Measurements from ENCODE around the gene LRRC25.

DNA sequence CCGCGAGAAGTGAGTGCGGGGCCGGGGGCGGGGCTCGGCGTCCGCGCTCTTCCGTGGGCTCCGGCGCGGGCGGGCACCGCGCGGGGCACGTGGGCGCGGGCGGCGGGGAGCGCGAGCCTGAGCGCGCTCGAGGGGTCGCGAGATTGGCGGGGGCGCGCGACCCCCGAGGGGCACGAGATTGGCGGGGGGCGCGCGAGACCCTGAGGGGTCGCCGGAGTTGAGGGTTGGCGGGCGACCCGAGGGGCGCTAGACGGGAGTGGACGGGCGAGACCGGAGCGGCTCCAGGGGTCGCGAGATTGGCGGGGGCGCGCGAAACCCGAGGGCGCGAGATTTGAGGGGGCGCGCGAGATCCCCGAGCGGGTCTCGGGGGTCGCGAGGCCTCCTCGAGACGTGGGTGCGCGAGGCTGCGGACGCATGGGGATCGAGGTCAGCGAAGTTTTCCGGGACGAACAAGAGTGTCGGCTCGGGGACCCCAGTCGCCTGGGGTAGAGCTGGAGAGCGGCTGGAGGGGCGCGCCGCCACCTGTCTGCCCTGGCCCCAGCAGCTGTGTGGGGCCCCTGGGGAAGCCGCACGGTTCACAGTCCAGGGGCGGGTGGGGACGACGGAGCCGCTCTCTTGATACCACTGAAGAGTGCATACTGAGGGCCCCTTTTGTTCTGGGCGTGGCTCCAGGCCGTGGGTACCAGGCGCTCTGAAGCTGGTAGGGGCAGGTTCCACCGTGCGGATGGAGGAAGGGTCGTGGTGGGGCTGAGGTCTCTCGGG, 22.5 kb upstream of the LRRC25 start:
- no peak for TF ChIP-seq POLR2A (IDR thresholded peaks at IDR 0.05)
- TF ChIP-seq, protein P1, sequence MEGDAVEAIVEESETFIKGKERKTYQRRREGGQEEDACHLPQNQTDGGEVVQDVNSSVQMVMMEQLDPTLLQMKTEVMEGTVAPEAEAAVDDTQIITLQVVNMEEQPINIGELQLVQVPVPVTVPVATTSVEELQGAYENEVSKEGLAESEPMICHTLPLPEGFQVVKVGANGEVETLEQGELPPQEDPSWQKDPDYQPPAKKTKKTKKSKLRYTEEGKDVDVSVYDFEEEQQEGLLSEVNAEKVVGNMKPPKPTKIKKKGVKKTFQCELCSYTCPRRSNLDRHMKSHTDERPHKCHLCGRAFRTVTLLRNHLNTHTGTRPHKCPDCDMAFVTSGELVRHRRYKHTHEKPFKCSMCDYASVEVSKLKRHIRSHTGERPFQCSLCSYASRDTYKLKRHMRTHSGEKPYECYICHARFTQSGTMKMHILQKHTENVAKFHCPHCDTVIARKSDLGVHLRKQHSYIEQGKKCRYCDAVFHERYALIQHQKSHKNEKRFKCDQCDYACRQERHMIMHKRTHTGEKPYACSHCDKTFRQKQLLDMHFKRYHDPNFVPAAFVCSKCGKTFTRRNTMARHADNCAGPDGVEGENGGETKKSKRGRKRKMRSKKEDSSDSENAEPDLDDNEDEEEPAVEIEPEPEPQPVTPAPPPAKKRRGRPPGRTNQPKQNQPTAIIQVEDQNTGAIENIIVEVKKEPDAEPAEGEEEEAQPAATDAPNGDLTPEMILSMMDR (IDR thresholded peaks at IDR 0.05) = no peak
